SKM-1 (cell line): Measurements from ENCODE around the gene SFPQ.
"Not testable (repeated sequence)": the region's sequence is repeated elsewhere in the genome, so short reads cannot be mapped to it uniquely, and the experiment has no call there.

Experiments
- DNase-seq: peaks from one replicate; lab custom pipeline; 2025; ENCODE audit not compliant: unreplicated experiment; lab: John Stamatoyannopoulos, UW

SFPQ gene

DNA sequence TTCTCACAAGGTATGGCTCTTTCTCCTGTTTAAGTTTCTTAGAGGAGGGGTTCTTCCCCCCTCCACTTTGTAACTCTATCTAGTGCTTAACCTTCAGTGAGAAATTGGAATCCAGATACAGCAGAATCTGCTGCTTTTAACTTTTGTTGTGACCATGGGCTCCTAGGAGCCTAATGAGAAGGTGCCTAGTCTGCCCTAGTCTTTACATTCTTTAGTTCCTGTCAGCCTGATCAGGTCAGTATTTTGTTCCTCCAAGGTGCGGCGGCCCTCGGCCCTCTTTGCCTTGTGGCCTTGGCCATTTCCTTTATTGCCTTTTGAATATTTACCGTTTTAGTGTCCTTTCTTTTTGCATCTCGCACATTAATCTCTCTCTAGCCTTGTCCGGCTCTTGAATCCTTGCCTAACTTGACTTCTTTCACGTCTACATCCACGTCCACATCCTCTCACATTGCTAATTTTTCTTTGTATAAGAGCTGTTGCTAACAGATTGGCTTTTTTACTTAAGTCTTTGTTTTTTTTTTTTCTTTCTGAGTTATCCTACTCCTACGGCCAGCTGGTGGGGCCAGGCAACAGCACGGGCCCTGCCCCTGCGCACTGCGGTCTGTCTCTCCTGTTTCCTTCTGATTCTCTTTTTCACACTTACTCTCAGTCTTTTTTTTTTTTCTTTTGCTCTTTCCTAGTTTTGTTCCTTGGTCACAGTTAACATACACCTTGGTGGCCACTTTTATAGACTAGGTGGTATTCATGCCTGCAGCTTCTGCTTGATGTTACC, 49.0 kb downstream of the SFPQ start:
- DNase-seq = no peak

DNA sequence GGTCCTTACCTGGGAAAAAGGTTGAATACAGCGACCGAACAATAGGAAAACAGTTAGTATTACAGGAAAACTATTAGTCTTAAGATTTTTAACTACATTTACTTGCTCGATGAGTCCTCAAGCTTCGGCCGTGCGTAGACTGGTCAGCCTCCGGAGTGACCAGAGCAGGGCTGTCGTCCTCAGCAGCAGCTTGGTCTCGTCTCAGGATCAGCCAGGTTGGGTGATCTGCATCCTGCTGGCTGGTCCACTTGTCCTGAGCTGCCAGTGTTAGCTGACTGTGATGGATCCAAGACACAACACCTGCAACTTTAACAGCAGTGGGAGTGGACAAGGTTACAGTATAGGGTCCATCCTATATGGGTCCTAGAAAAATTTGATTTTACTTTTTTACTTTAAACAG, 50.2 kb downstream of the SFPQ start:
- DNase-seq = not testable (repeated sequence)

GRCh38 chr1:35142294-35142693, 50.7 kb downstream of the SFPQ start:
- not testable (repeated sequence) for DNase-seq

DNA sequence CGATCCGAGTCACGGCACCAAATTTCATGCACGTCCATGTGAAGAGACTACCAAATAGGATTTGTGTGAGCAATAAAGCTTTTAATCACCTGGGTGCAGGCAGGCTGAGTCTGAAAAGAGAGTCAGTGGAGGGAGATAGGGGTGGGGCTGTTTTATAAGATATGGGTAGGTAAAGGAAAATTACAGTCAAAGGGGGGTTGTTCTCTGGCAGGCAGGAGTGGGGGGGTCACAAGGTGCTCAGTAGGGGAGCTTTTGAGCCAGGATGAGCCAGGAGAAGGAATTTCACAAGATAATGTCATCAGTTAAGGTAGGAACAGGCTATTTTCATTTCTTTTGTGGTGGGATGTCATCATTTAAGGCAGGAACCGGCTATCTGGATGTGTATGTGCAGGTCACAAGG, 55.4 kb downstream of the SFPQ start:
- DNase-seq = not testable (repeated sequence)

GRCh38 chr1:35136780-35137179, 56.2 kb downstream of the SFPQ start:
- no peak for DNase-seq
